HG03442 (cell line): ENCODE results near the gene CLK4.
A peak's percentile ranks its signal among the peaks of the same experiment; 100 is the strongest.

Source experiments
- ATAC-seq: cut with Tn5 transposase; IDR thresholded peaks from one replicate; pipeline ENCODE4 v1.9.1; 2021; ENCODE audit warnings: mild to moderate bottlenecking, moderate library complexity; ENCODE audit not compliant: unreplicated experiment

The CLK4 gene

DNA sequence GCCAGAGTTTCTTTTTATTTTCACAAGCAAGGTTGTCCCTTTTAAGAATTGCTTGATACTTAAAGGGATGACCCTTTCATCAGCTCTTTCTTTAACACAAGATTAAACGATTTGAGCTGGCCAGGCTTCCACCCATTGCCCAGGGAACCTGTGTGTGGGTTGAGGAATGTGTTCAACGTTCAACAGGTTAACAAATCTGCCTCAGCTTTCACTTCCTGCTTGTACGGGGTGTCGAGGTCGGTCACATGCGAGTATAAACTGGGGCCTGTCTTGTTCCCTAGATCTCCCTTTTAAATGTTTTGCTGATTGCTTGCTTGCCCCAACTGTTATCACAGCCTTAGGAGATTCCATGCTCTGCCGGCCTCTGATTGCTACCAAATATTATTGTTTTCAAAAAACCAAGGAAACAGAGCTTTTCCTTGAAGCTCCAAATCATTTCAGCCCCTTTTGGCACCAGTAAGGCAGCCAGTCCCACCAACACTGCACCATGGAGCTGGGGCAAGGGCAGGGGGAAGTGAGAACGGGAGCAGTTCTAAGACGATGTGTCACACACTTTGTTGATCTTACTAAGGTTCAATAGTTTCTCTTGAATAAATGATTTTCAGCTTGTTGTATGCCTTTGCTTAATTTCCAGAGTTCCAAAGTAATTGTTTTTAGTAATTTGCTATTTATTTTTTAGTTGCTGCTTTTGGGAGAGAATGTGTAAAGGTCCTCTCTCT is 10.7 kb upstream of the CLK4 start:
- ATAC-seq: no peak

DNA sequence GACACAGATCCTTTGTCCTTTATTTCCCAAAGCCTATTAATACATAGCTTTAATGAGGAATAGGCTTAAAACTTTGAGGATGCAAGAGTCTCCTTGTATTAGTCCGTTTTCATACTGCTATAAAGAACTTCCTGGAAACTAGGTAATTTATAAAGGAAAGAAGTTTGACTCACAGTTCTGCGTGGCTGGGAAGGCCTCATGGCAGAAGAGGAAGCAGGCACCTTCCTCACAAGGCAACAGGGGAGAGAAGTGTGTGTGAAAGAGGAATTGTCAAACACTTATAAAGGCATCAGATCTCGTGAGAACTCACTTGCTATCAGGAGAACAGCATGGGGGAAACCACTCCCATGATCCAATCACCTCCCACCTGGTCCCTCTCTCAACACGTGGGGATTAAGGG is 5.4 kb upstream of the CLK4 start:
- ATAC-seq: no peak

DNA sequence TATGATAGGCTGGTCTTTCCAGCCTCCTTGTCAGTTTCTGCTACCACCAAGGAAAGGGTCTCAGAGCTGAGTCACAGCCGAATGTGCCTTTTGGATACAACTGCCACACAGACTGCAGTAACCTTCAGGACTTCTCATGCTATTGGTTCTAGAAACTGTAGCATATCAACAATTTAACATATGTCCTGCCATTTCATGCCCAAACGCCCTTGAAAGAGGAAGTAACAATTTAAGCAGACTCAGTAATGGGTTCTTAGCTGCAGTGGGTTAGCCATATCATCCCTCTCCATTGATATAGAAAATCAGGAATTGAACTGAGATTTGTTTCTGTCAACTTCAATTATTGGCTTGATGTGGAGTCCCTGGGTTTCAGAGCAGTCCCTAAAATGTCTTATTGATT is 4.1 kb upstream of the CLK4 start:
- no peak for ATAC-seq

DNA sequence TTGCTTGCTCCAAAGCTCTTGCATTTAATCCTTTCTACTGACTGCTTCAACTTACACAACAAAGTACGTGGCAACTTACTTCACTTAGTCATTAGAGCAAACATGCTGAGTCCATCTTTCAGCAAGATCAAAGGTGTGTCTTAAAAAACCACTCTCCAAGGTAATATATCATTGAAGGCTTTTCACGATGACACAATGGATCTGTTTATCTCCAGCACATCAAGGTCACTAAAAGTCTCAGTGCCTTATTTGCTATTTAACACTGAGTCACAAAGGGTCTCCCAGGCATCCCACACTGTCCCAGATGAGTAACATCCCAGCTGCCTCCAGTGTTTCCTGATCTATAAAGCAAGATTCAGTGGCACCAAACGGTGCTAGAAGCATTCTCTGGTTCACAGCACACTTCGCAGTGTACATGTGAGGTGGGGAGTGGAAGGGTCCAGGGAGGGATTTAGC is 3.7 kb upstream of the CLK4 start:
- no peak for ATAC-seq

DNA sequence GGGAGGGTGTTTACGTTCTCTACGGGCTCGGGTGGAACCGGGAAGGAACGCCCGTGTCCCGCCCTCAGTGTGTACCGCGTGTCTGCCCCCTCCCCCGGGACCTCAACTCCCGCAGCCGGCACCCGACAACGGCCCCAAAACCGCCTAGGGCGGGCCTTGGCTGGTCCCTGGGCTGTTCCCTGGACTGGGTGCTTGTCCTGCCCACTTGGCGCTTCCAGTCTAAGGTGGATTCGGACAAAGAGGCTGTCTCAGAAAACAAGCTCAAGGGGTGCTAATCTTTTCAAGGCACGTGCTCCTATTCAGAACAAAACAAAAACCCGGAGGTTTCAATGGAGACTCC is 379 bp upstream of the CLK4 start:
- no peak for ATAC-seq

DNA sequence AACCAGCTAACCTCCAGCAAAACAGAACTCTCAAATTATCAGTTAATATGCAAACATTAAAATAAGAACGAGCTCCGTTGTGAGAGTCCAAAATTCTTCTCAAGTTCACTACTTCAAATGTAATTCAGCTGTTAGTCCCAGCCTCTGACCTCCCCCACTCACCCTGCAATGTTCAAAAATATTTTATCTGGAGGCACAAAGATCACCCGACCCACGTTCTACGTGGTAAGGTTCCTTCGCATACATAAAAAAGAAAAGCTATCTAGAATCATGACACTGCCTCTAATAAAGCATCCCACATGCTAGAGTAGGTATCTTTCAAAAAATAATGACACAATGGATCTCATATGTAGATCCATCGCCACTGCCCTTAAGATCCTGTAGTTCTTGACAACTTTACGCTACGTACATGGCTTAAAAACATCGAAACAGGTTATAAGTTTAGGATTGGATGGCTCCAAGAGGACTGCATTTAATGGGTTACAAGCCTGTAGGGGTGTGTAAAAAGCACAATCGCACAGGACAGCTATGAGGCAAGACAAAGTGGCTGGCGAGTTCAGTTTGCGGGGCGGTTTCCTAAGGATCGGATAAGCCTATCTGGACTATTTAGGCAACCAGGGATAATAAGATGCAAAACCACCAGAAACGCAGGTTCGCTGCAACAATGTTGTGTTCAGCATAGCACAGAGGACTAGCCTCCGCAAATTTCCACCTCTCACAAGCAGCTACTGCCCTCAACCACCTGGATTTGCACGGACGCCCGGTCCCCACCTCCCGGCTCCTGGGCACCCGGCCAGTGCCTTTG is 969 bp downstream of the CLK4 start:
- ATAC-seq: peak; percentile 11

DNA sequence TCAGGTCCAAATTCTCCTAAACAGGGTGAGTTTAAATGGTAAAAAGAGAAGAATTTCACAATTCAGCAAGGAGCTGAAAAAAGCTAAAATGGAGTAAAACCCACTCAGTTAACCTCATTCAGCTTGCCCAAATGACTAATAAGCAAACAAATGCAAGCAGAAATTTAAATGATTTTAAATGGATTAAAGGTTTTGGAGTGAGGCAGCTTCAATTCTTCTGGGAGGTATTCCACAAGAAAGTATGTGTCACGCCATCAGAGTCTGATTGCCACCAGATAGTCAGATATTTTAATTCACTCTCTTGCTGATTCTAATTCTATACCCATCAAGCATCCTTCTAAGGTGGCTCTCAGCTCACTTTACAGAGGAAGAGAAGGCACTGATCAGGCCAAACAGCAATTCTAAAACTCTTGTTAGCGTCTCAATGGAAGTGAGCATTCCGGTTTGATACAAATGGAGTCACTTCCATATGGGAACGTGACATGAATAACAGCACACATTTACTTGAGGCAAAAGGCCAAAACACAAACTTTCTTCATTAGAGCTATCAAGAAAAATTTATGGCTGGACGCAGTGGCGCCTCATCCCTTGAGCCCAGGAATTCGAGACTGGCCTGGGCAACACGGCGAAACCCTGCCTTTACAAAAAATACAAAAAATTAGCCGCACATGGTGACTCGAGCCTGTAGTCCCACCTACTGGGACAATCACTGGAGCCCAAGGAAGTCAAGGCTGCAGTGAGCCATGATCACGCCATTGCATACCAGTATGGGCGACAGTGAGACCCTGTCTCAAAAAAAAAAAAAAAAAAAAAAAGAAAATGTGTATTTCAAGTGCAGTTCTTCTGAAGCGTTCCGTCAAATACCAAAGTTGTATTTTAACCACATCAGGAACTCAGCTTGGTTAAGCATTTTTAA is 2.0 kb downstream of the CLK4 start:
- no peak for ATAC-seq

DNA sequence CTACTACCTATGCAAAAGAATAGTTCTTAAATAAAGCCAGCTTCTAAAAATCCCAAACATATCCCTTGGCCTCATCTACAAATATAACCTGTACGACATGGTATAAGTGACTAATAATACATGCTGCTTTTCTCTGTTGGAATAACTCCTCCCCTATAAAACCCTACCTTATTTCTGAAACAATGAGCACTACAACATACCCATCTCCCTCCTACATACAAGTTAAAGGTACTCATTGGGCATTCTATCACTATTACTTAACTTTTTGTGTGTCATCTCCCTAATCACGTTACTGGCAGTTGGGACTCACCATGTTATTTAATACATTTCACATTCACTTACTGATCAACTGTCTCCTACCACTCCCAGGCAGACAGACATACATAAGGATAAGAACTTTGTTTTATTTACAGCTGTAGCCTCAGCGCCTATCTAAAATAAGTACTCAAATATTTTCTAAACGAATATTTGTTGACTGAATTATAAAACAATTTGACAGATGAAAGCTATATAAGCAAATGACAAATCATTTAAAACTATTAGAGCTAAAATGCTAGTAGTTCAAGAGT is 4.1 kb downstream of the CLK4 start:
- ATAC-seq: no peak

DNA sequence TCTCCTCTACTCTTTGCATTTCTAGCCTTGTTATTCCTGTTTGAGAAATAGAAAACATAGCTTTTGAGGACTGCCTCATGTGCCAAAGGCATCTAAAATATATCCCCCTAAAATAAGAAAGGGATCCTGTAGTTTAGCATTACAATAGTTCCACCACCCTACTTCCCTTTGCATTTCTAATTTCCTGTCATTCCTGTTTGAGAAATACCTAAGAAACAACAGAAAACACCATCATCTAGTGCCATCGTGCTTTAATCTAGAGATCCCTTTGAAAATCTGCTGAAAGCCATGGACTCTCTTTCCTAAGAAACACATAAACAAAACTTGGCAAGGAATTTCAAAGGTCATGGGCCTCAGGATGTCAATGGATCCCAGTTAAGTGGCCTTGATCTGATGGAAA is 7.5 kb downstream of the CLK4 start:
- no peak for ATAC-seq

DNA sequence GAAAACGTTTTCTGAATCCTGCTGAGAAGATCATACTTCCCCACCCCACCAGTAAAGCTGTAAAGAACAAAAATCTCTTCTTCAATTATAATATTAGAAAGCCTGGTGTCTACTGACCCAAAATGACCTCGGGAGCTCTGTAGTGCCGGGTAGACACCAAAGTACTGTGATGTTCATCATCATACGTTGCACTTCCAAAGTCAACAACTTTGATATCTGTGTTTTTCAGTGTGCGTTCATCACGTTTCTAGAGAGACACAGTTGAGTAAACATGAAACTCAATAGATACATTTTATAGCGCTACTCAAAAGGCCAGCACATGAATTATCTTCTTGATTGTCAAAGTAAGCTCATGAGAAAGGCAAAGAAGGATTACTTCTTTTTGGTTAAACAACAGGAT is 14.6 kb downstream of the CLK4 start:
- ATAC-seq: no peak

DNA sequence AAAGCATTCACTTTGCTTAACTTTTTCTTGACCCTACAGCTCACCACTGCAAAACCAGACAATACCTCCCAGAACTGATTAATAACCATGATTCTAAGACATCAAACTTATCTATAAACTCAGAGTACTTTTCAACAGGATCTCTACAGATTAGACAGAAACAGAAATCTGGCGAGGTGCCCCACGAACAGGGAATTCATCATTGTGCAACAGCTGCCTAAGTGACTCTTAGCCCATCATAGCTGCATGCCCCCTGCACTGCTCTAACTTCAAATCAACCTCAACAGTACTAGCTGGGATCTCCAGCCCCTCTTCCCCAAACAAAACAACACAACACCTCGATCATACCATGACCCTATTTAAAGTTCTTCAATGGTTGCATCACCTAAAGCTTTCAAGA is 20.6 kb downstream of the CLK4 start:
- ATAC-seq: no peak

- no peak for ATAC-seq
Observed at GRCh38 chr5:178605788-178606187, 21.1 kb downstream of the CLK4 start.

GRCh38 chr5:178602752-178603151 is 24.1 kb downstream of the CLK4 start:
- ATAC-seq: no peak

DNA sequence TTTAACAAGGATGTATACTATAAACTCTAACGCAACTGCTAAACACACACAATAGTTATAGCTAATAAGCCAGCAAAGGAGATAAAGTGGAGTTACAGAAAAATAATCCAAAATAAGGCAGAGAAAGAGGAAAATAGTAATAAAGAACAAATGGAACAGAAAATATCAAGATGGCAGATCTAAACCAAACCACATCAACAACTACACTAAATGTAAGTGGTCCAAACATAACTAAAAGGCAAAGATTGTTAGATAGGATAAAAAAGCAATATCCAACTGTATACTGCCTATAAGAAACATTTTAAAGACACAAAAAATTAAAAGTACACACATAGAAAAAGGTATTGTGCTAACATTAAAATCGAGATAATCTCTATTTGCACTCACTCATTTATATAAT is 31.1 kb downstream of the CLK4 start:
- no peak for ATAC-seq

DNA sequence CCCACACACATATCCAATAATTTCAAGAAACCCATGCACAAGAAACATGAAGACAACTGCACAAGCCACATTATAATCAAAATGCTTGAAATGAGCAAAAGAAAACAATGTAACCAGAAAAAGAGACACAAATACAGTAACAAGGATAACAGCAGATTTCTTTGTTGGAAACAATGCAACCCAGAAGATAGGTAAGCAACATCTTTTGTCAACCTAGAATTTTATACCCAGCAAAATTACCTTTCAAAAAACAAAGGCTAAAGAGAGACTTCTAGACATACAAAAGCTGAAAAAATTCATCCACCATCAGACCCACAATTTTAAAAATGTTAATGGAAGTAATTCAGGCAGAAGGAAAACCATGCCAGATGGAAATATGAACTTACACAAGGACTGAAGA is 31.7 kb downstream of the CLK4 start:
- no peak for ATAC-seq

GRCh38 chr5:178590924-178591423 is 35.9 kb downstream of the CLK4 start:
- ATAC-seq: no peak

DNA sequence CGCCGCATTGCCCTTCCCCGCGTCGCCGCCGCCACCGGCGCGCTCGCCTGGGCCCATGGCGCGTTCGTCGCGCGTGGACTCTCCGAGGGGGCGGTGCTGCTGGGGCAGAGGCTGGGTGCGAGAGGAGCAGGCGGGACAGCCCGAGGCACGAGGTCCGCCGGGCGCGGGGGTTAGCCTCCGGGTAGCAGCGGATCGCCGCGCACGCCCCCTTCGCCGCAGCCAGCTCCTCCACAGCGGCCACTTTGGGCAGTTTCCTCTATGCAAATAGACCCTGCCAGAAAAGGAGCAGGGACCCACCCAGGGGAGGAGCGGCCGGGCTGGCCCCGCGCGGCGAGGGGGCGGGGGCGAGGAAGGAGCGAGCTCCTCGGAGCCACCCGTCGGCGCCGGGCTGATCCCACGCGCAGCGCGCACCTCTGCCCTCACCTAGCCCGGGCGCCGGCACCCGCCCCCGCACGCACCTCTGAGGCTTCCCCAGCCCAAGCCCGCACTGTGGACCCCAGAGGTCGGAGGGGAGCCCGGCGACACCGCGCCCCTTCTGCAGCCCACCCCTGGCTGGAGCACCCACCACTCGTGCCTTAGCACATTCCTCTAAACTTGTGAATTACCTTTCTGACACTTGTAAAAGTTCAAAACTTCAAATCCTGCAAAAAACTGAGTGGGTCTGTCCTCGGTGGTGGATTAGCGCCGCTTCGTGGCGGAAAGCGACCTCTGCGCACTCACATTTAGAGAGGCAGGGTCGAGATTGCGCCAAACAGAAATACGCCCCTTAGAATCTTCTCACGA is 36.5 kb downstream of the CLK4 start, which contains the start of gene COL23A1:
Gene COL23A1 (minus strand): TSS at position 253 of the 783 bp plus-strand sequence.
- no peak for ATAC-seq

DNA sequence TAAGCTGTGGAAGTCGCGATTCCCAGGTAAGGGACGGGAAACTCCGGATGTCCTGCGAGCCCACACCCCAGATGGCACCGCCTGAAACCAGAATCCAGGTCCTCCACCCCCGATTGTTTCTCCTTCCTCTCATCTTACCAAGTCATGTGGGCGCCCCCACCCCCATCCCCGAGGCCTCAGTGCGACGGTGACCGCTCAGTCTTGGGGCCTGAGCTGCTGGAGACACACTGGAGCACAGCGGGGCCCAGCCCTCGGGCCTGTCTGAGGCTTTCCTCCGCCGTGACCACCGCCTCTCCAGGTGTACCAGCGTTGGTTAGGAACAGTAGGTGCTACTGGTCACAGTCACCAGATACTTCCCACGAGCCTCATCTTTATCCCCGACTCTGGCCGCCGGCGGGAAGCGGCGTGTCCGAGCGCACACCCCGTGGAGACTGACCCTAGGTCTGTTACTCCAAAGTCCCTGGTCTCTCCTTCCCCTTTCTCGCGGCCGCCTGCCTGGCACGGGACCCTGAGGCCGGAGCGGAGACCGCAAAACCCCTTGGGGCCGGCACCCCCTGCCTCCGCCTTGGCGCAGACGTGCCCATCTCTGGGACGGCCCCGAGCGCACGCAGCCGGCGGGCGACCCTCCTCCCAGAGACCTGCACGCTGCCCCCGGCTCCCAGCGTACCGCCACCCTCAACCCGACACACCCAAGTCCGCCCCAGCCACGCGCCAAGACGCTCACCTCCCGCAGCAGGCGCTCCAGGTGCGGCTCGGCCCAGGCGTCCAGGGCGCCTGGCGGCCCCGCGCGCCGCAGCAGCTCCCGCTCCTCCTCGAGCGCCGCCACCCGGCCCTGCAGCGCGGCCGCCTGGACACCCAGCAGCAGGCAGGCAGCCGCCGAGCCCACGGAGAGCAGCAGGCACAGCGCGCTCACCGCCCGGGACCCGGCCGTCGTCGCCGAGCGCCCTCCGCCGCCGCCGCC is 37.4 kb downstream of the CLK4 start:
- ATAC-seq: no peak

GRCh38 chr5:178588769-178589168 is 38.1 kb downstream of the CLK4 start:
- ATAC-seq: no peak
